HepG2 (cell line): ENCODE results near the gene STRN4. TPM values are rescaled to one million over a fixed set of nuclear protein-coding genes. Genes with fewer than 3 reads are reported as not detected.
A peak's percentile ranks its signal among the peaks of the same experiment; 100 is the strongest.

ENCODE experiments used
- ADNP ChIP-seq: sonication (generic); formaldehyde crosslinking; IDR thresholded peaks from 2 replicates; pipeline ENCODE4 v1.4.0; 2020; ENCODE audit warnings: missing genetic modification reagents
- BATF2 ChIP-seq: sonication (generic); formaldehyde crosslinking; IDR thresholded peaks from 2 replicates; pipeline ENCODE4 v1.8.0; 2022; ENCODE audit warnings: mild to moderate bottlenecking, missing genetic modification reagents, moderate library complexity
- HNF4G ChIP-seq, 2 experiments: sonication (generic) in 1 of 2; formaldehyde crosslinking in 1 of 2; IDR thresholded peaks; 2 replicates each; pipeline versions ENCODE4 v1.4.0 to v1.6.1; 2011 to 2020; ENCODE audit warnings: borderline replicate concordance in 2 of 2, low read depth in 2 of 2, mild to moderate bottlenecking in 2 of 2, low read length in 1 of 2, missing genetic modification reagents in 1 of 2, moderate library complexity in 1 of 2
- KLF6 ChIP-seq: IDR thresholded peaks from 2 replicates; pipeline ENCODE4 v1.8.0; 2016; ENCODE audit warnings: missing biosample characterization, missing genetic modification reagents
- KMT2A ChIP-seq: sonication (generic); formaldehyde crosslinking; IDR thresholded peaks from 2 replicates; pipeline ENCODE4 v1.4.0; 2020; ENCODE audit warnings: missing genetic modification reagents
- NFKB2 ChIP-seq: sonication (generic); formaldehyde crosslinking; IDR thresholded peaks from 2 replicates; pipeline ENCODE4 v1.4.0; 2020; ENCODE audit warnings: missing genetic modification reagents, borderline replicate concordance
- PREB ChIP-seq: sonication (generic); formaldehyde crosslinking; IDR thresholded peaks from 2 replicates; pipeline ENCODE4 v1.4.0; 2020; ENCODE audit warnings: missing genetic modification reagents
- RBAK ChIP-seq: sonication (generic); formaldehyde crosslinking; IDR thresholded peaks from 2 replicates; pipeline ENCODE4 v1.5.1; 2020; ENCODE audit warnings: mild to moderate bottlenecking, missing genetic modification reagents
- REXO4 ChIP-seq: sonication (generic); formaldehyde crosslinking; IDR thresholded peaks from 2 replicates; pipeline ENCODE4 v1.8.0; 2022; ENCODE audit warnings: missing genetic modification reagents, mild to moderate bottlenecking, borderline replicate concordance
- SATB2 ChIP-seq: sonication (generic); formaldehyde crosslinking; IDR thresholded peaks from 2 replicates; pipeline ENCODE4 v1.5.0; 2020; ENCODE audit warnings: missing genetic modification reagents
- SYNCRIP ChIP-seq: fragments of 200-400 bp; formaldehyde crosslinking; IDR thresholded peaks from 2 replicates; pipeline ENCODE4 v1.6.1; 2018; ENCODE audit warnings: mild to moderate bottlenecking, low read depth, low read length; ENCODE audit not compliant: insufficient read depth
- TAF1 ChIP-seq: sonication (generic); formaldehyde crosslinking; IDR thresholded peaks from 2 replicates; pipeline ENCODE4 v1.4.0; 2020; ENCODE audit warnings: missing genetic modification reagents
- TBP ChIP-seq: sonication (generic); formaldehyde crosslinking; IDR thresholded peaks from 2 replicates; pipeline ENCODE4 v1.5.0; 2020; ENCODE audit warnings: missing genetic modification reagents
- TBX2 ChIP-seq: sonication (generic); formaldehyde crosslinking; IDR thresholded peaks from 2 replicates; pipeline ENCODE4 v1.5.0; 2020; ENCODE audit warnings: missing genetic modification reagents, mild to moderate bottlenecking, borderline replicate concordance
- ZBTB3 ChIP-seq: sonication (generic); formaldehyde crosslinking; IDR thresholded peaks from 2 replicates; pipeline ENCODE4 v1.4.0; 2020; ENCODE audit warnings: low read depth, mild to moderate bottlenecking, moderate library complexity, missing genetic modification reagents, borderline replicate concordance
- ZBTB7A ChIP-seq: sonication (generic); formaldehyde crosslinking; IDR thresholded peaks from 2 replicates; pipeline ENCODE4 v1.8.0; 2022; ENCODE audit warnings: mild to moderate bottlenecking, missing genetic modification reagents
- ZNF101 ChIP-seq: sonication (generic); formaldehyde crosslinking; IDR thresholded peaks from 2 replicates; pipeline ENCODE4 v1.4.0; 2020; ENCODE audit warnings: mild to moderate bottlenecking, low read depth, missing genetic modification reagents, borderline replicate concordance
- ZNF749 ChIP-seq: sonication (generic); formaldehyde crosslinking; IDR thresholded peaks from 2 replicates; pipeline ENCODE4 v1.8.0; 2022; ENCODE audit warnings: mild to moderate bottlenecking, missing genetic modification reagents, moderate library complexity, borderline replicate concordance
- polyA plus RNA-seq, 8 experiments: library from polyadenylated mRNA; depleted of rRNA in 3 of 8; stranded (reverse) in 7 of 8; unstranded in 1 of 8; fragments of >200 nt; fragmentation: Illumina TruSeq in 4 of 8; extraction: Trizol in 4 of 8; gene quantifications; 2 replicates each; pipeline versions ENCODE4 v1.2.1 to v1.2.3, GENCODE V29; 2011 to 2016; ENCODE audit warnings: low read depth in 4 of 8, missing spikeins in 1 of 8, mixed read lengths in 1 of 8; ENCODE audit not compliant: insufficient read depth in 1 of 8
- total RNA-seq, 5 experiments: library from RNA; depleted of rRNA; stranded (reverse); fragments of >200 nt; fragmentation: Illumina TruSeq; extraction: Trizol; gene quantifications; 2 replicates each; pipeline ENCODE4 v1.2.3, GENCODE V29; 2016; ENCODE audit warnings: low read depth in 1 of 5
- TF ChIP-seq, protein P1 (sequence below): sonication (generic); formaldehyde crosslinking; IDR thresholded peaks from 2 replicates; pipeline ENCODE4 v1.5.0; 2020; ENCODE audit warnings: mild to moderate bottlenecking, missing genetic modification reagents, borderline replicate concordance
- TF ChIP-seq, protein P2 (sequence below): sonication (generic); formaldehyde crosslinking; IDR thresholded peaks from 2 replicates; pipeline ENCODE4 v1.5.0; 2020; ENCODE audit warnings: mild to moderate bottlenecking, missing genetic modification reagents, moderate library complexity

STRN4 gene
- total and polyA plus RNA-seq, 2 of the 13 experiments (the other 11 are each of a cell fraction or from before 2014, with no cell fraction given) = 43.1 to 57.3 TPM

DNA sequence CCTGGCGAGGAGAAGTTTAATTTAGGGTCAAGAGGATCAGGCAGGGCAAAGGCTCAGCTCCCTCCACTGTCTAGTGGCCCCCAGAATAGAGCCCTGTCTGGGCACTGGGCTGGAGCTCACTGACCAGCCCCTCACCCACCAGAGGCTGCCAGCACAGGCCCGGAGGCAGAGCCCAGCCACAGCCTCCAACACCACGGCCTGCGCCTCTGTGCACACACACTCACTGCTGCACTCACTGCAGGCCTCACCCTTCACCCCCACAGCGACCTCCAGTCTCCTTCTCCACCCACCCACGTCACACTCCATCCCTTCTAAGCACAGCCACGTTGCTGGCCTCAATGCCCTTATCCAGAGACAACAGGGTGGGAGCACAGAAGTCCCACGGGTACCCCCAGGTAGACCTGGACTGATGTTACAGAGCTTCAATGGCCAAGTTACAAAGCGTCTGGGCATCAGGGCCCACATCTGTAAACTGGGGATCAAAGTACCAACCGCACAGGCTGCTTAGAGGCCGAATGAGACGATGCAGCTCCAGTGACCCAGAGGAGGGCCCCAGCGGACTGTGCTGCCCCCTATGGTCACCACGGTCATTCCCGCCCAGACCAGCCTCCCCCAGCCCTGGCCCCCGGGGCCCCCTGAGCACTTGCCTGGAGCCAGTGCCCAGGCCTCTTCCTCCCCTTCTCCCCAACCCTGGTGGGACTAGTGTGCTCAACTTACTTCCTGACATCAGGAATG lies 24.8 kb downstream of the STRN4 start (continued):
- peak; percentile 49; the same call in 1 of the 2 replicates for TF ChIP-seq NFKB2 (CRISPR knock-in tag)
- TF ChIP-seq RBAK (CRISPR knock-in tag) = no peak
- no peak for TF ChIP-seq ADNP (CRISPR knock-in tag)
- no peak for TF ChIP-seq PREB (CRISPR knock-in tag)
- TF ChIP-seq TBP (CRISPR knock-in tag) = no peak
- TF ChIP-seq, protein P1, sequence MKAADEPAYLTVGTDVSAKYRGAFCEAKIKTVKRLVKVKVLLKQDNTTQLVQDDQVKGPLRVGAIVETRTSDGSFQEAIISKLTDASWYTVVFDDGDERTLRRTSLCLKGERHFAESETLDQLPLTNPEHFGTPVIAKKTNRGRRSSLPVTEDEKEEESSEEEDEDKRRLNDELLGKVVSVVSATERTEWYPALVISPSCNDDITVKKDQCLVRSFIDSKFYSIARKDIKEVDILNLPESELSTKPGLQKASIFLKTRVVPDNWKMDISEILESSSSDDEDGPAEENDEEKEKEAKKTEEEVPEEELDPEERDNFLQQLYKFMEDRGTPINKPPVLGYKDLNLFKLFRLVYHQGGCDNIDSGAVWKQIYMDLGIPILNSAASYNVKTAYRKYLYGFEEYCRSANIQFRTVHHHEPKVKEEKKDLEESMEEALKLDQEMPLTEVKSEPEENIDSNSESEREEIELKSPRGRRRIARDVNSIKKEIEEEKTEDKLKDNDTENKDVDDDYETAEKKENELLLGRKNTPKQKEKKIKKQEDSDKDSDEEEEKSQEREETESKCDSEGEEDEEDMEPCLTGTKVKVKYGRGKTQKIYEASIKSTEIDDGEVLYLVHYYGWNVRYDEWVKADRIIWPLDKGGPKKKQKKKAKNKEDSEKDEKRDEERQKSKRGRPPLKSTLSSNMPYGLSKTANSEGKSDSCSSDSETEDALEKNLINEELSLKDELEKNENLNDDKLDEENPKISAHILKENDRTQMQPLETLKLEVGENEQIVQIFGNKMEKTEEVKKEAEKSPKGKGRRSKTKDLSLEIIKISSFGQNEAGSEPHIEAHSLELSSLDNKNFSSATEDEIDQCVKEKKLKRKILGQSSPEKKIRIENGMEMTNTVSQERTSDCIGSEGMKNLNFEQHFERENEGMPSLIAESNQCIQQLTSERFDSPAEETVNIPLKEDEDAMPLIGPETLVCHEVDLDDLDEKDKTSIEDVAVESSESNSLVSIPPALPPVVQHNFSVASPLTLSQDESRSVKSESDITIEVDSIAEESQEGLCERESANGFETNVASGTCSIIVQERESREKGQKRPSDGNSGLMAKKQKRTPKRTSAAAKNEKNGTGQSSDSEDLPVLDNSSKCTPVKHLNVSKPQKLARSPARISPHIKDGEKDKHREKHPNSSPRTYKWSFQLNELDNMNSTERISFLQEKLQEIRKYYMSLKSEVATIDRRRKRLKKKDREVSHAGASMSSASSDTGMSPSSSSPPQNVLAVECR = peak; percentile 49; the same call in 1 of the 2 replicates
- TF ChIP-seq ZBTB3 (CRISPR knock-in tag) = no peak
- no peak for TF ChIP-seq ZBTB7A (CRISPR knock-in tag)
- no peak for TF ChIP-seq BATF2 (CRISPR knock-in tag)
- TF ChIP-seq KLF6 (CRISPR knock-in tag) = no peak
- no peak for TF ChIP-seq ZNF101 (CRISPR knock-in tag)
- TF ChIP-seq, protein P2, sequence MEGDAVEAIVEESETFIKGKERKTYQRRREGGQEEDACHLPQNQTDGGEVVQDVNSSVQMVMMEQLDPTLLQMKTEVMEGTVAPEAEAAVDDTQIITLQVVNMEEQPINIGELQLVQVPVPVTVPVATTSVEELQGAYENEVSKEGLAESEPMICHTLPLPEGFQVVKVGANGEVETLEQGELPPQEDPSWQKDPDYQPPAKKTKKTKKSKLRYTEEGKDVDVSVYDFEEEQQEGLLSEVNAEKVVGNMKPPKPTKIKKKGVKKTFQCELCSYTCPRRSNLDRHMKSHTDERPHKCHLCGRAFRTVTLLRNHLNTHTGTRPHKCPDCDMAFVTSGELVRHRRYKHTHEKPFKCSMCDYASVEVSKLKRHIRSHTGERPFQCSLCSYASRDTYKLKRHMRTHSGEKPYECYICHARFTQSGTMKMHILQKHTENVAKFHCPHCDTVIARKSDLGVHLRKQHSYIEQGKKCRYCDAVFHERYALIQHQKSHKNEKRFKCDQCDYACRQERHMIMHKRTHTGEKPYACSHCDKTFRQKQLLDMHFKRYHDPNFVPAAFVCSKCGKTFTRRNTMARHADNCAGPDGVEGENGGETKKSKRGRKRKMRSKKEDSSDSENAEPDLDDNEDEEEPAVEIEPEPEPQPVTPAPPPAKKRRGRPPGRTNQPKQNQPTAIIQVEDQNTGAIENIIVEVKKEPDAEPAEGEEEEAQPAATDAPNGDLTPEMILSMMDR (CRISPR knock-in tag) = peak; percentile 60
- no peak for TF ChIP-seq SYNCRIP
- TF ChIP-seq TAF1 = no peak
- no peak for TF ChIP-seq TBX2 (CRISPR knock-in tag)
- TF ChIP-seq SATB2 (CRISPR knock-in tag) = no peak
- TF ChIP-seq ZNF749 (CRISPR knock-in tag) = no peak
- TF ChIP-seq HNF4G (IDR thresholded peaks at IDR 0.05; ENCODE audit: borderline replicate concordance, low read depth, low read length) = peak; percentile 56; the same call in 1 of the 2 replicates
- no peak for TF ChIP-seq HNF4G (CRISPR knock-in tag; IDR thresholded peaks at IDR 0.05; ENCODE audit: borderline replicate concordance, low read depth)
- TF ChIP-seq KMT2A (CRISPR knock-in tag) = no peak
- no peak for TF ChIP-seq REXO4
